Brain pericyte (primary cell): Measurements from ENCODE around the gene GOT1.

Experiments
- DNase-seq: peaks from one replicate; pipeline ENCODE4 v3.0.0-alpha.2; 2012; ENCODE audit warnings: low read depth, low spot score

GOT1 gene

DNA sequence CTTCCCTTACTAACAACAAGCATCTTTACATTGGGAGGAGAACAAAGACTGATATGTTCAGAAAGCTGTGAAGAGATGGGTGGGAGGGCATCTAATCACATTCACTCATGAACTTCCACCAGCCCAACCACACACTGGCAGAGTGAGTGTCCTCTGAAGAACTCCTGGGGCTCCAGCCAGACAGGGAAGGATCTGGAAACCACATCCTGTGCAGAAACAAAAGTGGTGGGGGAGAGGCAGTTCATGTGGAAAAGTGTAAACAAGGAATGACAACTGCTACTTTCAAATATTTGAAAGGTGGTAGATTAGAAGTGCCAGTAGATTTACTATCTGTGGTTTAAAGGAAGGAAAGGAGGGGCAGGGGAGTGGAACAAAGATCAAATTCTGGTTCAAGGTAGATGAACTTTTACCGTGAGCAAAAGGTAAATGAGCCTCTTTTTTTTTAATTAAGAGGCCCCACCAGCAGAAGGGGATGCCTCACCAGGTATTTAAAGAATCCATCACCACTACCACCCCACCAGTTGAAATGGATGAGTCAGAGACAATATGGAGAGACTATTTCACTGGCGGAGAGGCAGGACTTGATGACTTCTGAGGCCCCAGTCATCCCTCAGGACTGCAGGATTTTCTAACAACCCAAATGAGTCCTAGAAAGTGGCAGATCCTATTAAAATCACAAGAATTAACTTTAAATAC is 34.5 kb downstream of the GOT1 start:
- DNase-seq: no peak

DNA sequence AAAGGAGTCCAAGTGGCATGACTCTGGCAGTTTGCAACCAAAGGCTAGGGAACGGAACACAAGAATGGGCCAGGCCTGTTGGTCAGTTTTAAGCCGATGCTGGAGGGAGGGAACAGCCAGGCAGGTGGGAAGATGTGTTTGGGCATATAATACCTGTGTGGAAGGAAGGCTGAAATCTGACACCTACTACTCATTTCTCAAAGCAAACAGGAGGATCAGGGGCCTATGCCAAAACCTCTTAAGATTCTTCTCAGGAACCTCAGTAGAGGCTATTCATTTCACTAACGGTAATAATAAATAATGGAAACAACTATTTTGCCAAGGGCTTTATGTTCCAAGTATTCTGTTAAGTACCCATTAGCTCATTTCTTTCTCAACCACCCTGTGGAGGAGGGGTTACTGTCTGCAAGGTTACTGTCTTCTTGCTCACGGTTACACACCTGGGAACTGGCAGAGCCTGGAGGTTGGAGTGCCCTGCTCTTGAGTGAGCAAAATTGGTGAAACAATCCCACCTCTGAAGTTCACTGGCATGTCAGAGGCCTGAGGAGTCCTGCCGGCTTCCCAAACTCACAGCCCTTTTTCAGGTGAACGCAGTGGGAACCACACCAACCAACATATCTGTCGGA is 35.5 kb downstream of the GOT1 start:
- DNase-seq: no peak

DNA sequence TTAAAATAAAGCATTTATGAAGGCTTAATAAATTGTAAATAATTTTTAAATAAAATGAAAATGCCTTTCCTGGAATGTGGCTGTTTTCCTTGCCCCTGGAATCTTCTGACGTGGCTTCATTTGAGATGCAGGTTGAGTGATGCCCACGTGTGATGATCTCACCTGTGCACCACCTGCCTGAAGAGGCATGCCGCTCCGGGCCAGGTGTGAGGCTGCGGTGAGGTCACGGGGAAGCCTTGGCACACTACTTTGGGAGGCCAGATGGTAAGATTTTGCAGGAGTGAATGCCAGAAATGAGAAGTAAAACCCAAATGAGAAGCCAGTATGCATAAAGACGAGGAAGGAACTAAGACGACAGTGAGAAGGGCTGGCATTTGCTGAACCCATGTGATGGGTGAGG is 36.2 kb downstream of the GOT1 start:
- DNase-seq: no peak

DNA sequence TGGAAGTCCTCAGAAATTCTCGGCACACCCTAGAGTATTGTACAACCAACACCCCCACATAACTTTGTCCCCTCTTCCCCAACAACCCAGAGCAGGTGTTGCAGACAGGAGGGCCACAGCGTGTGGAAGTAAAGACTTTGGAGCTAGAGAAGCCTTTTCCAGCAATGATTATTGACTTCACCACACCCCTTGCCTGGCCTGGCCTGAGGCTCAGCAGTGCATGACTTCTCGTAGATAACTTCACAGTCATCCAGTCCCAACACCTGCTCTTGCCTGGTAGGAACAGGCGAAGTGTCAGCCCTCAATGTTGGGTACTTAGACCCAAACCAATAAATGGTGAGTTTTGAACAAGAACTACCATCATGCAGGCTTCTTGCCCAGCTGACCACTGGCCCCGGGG is 36.7 kb downstream of the GOT1 start:
- no peak for DNase-seq

DNA sequence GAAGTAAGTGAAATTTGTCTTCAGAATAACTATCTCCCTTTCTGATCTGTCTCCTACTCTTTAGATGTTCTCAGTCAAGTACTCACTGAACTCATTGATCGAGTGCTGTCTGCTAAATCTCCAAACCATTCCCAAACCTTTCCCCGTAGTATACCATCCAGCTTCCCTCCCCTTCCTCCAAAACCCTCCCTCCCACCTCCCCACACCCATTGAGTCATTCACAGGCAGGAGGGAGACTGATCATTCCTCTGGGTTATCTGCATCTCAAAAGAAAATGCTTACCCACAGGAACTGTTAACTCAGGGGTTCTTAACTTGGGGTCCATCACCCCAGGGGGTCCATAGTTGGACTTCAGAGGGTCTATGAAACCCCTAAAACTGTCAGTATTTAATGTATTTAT is 37.4 kb downstream of the GOT1 start:
- DNase-seq: no peak

DNA sequence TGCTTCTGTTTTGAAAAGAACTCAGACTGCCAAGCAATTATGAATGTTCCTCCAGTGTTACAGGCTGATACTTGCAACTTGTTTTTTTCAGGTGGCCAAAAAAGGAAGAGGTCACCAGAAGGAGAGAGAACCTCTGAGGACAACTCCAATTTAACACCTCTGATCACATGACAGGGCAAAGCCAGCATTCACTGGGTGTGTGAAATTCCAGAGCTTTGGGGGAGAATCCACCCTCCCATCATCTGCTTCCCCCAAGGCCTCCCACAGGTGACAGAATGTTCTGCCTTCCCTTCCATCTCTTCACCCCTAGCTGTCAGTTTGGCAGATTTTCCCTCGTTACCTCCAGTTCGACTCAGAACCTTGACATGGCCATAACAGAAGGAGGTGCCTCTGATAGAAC is 39.1 kb downstream of the GOT1 start:
- no peak for DNase-seq

DNA sequence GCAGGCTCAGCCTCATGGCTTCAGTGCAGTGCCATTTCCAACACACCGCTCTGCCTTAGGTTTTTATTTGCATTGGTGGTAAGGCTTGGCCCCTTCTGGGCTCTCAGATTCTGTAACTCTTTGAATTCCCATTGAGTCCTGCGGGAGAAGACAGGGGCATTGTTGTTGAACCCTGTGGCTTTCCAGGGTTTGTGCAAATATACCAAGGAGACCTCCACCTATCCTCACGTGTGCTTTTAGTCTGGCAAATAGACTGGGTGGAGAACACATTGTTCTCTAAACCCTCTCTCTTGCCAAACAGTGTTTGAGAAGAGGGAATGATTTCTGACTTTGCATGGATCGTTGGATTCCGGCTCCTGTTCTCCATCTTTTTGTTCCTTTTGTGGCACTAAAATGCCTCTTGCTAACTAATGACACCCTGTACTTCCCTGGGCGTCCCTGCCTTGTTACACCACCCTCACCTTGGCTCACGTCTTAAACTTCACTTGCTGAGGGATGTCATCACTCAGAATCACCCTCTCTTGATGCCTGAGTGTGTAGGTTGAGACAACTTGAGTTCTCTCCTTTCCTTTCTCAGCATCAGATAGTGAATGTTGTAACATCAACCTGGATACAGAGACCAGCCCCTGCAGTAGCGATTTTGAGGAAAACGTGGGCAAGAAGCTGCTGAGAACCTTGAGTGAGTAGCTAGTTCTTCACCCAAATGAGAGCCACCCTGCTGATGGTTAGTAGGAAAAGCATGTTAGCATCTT is 40.5 kb downstream of the GOT1 start:
- DNase-seq: no peak

DNA sequence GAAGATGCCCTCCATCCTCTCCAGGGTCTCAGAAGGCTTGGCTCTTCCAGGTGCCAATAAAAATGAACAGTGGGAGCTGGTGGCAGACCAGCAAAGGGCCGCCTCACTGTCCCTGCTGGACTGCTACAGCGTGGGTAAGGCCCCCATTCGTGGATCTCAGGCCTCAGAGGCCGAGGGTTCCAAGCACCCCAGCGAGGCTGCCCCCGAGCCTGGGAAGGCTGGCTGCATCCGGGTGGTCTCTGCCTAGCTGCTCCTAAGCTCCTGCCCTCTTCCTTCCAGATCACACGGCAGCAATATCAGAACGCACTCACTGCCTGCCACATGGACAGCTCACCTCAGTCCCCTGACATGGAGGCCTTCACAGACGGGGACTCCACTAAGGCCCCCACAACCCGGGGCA is 42.9 kb downstream of the GOT1 start:
- no peak for DNase-seq

DNA sequence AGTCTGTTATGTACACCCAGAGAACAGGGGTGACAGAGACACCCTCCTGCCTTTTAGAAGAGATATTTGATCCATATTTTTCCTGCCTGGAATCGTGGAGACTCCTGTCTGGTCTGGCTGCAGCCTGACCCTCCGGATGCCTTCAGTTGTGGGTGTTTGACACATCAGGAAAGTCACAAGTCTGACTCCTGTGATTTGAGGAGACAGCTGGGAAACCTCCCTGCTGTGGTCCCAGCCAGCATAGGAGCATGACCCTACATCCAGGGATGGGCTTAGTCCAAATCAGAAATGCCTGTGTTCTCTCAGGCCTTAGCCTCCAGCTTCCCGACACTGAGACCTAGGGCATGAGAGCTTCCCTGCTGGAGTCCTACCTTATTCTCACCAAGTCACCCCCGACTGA is 43.4 kb downstream of the GOT1 start:
- no peak for DNase-seq

DNA sequence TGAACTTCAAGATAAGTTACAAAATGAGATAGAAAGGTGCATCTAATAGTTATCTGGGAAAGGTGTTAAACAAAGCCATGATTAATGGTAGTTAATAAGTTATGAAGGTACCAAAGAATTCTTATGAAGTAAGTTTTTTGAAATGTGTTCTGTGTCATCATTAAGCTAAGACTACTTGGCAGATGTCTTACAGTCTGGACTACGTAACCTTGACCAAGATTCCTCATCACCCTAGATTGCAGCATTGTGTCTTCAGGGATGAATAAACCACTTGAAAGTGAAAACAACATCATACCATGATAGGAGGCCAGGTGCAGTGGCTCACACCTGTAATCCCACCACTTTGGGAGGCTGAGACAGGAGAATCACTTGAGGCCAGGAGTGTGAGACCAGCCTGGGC is 48.2 kb downstream of the GOT1 start:
- no peak for DNase-seq

DNA sequence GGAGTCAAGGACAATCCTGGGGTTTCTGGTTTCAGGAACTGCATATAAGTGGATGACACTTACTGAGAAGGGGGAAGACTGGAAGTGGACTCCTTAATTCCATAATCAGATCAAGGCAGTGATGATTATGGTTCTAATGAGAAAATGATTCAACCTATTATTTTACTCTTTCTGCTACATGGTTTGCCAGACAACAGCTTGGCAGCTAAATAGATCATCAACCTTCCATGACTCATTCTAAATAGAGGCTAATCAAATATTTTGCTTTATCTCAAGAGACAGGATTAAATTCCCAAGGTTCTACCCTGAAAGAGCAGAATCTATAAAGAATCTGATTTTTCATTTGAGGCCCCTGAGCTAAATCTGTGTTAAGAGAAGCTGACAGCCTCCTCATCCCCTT is 55.0 kb downstream of the GOT1 start:
- DNase-seq: no peak

DNA sequence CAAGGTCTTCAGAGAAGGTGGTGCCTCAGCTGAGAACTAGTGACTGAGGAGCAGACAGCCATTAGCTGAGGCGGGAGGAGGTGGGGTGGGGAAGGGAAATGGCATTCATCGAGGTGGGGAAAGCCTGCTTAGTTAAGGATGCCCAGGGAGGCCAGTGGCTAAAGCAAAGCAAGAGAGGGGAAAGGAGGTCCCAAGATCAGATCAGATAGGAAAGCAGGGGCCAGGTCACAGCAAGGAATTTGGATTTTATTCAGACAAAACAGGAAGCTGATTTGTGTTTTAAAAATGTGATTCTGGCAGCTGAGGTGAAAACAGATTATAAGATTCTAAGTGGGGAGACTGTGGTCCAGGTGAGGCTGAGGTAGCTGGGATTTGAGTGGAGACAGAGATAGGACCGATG is 55.5 kb downstream of the GOT1 start:
- no peak for DNase-seq

DNA sequence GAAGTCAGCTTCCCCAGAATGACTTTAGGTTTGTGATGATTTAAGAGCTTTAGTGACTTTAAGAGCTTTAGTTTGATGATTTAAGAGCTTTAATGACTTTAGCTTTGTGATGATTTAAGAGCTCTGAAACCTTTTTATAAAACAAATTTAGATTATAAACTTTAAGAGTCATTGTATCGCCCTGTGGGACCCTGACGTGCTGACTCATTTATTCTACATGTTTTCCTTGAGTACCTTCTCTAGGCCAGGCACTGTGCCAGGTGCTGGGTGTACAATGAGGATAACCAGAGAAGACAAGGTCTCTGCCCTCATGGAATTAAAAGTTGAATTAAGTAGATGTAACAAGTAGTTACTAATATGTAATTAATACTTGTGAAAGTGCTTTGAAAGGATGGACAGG is 55.9 kb downstream of the GOT1 start:
- no peak for DNase-seq

DNA sequence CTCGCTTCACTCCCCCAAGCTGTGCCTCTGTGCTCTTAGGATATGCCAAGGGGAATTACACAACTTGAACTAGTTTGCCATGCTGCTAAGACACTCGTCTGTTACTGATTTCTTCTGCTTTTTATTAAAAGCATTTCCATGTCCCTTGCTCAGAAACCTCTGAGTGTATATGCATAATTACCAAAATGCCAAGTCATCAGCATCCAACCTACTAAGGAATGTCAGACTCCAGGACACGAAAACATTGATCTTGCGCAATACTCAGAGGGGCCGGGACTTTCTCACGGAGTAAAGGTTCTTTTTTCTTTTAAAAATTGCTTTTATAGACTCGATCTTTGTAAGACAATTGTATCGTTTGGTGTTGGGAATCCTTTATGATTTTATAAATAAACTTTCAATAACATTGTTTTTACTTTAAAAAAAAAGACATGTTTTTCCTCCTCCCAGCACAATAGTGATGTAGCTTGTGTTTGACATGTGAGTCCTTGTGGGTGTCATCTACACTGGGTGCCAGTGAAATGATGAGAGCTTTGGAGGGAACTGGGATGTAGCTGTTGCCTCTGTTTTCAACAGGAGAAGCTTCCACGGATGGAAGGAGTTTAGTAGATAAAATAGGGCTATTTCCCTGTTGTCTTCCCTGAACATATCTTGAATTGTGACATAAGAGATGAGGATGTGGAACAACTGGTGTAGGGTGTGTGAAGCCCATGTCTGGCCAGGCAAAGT is 57.7 kb downstream of the GOT1 start:
- no peak for DNase-seq

DNA sequence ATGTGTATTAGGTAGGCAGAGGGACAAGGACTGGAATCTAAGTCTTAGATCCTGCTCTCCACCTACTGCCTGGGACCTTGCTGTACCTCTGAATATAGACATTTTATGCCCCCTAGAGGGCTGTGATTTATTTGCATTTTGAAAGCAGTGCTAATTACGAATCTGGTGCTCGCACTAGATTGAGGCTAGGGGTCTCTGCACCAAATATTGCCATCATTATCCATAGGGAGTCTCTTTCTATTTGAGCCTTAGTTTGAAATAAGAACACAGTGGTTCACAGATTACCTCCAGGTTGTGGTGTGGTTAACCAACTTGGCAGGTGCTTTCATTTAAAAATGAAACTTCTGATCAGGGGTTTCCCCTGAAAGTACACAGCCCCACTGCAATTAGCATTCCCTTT is 59.4 kb downstream of the GOT1 start:
- DNase-seq: no peak

DNA sequence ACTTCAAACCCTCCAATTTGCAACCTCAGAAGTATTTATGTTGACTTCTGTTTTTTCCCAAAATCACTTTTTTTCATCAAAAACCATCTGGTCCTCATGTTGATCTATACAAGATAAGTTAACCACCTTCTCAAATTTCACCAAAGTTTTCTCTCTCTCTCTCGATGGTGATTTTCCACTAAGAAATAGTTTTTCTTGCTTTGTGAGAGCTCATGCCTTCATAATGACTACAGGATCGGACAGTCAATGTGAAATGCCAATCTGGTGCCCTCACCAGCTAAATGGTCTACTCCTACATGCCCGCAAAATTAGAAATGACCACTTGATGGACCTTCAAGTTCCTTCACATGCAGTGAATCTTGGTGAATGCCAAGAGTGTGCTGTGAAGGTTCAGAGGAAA is 60.9 kb downstream of the GOT1 start:
- DNase-seq: no peak

DNA sequence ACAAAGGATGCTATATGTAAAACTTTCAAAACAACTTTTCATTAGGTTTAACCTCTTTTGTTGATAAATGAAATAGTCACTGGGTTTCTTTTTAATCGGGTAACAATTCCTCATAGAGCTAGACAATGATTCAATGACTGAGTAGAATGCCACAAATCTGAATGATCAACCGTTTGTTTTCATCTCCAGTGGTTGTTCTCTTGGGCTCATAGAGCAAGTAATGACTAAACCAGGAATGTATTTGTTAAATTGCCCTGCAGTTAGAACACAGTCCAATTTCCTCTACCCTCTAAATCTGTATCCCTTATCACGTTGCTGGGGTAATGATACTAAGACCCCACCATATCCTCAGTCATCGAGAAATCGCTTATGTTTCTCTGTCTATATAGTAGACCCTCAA is 61.3 kb downstream of the GOT1 start:
- DNase-seq: no peak

DNA sequence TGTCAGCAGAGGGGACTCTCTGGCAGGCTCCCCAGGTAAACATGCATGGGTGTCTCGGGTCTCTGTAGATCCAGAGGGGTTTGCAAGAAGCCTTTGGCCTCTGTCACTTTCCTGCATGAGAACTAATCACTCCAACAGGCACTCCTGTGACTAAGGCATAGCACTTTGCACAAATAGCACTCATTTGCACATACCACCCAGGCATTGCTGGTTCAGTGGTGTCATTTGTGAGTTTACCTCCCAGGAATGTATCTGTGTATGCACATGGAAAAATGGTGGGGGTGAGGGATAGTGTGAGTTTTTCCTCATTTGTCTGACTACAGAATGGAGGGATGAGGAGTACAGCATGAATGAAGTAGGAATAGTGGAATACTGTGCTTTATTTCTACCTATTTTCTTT is 61.8 kb downstream of the GOT1 start:
- no peak for DNase-seq

DNA sequence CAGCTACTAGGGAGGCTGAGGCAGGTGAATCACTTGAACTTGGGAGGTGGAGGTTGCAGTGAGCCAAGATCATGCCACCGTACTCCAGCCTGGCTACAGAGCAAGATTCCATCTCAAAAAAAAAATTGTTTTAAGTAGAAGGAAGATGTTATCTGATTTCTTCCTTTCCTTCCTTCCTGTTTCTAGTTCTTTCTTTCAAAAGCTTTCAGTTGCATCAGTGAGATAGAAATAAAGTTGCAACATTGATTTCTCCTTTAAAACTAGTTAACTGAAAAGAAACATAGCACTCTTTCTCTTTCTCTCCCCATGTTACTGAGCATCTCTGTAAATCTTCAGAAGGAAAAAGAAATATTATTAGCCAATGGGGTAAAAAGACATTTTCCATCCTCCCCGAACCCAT is 63.8 kb downstream of the GOT1 start:
- DNase-seq: no peak

DNA sequence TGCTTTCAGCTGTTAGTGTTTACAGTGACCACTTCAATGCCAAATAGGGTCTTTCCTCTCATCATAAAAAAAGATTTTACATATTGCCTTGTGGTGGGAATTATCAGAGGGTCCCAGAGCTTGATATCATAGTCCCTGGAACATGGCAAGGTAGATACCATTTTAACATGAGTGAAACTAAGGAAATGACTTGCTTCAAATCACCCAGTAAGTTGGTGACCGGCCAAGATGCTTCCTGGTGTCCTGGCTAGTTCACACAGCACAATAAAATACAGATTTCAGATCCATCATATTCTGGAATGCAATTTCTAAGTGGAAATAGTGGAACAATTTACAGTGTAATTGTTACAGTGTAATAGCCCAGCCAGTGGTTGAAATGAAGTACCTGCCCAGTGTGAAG is 64.7 kb downstream of the GOT1 start:
- no peak for DNase-seq

DNA sequence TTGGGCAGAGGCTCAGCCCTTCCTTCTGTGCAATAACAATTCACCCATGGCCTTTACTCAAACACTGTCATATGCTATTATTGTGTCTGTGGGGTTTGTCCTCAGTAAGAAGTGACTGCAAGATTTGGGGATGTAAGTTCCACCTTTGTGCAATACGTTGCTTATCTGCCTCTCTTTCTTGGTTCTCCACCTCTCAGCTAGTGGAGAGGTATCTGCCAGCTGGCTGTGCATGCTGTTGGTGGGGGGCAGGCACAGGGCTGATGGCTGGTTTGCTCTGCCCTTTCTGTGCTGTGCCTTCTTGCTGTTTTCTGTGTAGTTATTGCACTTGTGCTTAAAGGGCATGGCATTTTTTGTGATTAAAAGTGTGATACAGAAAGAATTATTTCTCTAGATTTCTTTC is 65.1 kb downstream of the GOT1 start:
- no peak for DNase-seq

DNA sequence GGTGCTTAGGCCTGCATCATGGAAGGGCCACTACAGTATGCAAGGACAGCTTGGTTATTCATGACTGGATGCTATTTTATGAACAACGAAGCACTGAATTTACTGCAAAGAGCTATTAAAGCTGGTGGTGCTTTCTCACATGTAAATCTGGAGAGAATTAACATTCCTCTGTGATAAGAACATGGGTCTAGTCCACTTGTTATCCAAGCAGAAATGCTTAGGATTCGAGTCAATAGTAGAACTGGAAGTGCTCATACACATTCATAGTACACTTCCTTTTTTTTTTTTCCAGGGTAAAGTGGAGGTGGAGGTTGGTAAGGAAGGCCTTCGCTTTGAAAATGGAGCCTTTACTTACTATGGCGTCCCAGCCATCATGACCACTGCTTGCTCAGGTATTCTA is 66.3 kb downstream of the GOT1 start:
- no peak for DNase-seq

DNA sequence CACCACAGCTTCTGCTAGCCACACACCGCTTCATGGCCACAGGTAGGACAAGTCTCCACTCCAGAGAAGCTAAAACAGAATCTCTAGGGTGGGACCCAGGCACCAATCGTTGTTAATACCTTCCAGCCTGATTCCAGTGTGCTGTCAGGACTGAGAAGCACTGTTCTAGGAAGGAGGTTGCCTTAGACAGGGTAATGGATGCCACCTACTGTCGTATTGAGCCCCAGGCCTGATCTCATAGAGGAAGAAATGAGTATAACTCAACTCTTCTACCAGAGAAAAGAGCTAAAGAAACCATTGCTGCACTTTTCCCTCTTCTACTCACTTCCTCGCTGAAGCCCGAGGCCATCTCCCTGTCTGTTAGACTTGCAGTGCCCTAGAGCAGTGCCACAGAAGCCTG is 69.5 kb downstream of the GOT1 start:
- no peak for DNase-seq
